ENCODE measurements around the gene SERPINA10. TPM values are rescaled to one million over a fixed set of nuclear protein-coding genes. Genes with fewer than 3 reads are reported as not detected.
"Not testable (repeated sequence)": the region's sequence is repeated elsewhere in the genome, so short reads cannot be mapped to it uniquely, and the experiment has no call there.

SERPINA10 gene
- total RNA-seq, 1 donor from 2014 or later: not detected

GRCh38 chr14:94305620-94306019 is 12.6 kb upstream of the SERPINA10 start:
- no peaks in the 10 kb centered on the region for H3K27me3 ChIP-seq (ENCODE audit: control insufficient read depth, insufficient read depth, low read length)
- no peak for TF ChIP-seq CTCF (IDR thresholded peaks at IDR 0.05; ENCODE audit: insufficient read depth, low read length, severe bottlenecking)
- H3K36me3 ChIP-seq (ENCODE audit: control insufficient read depth, insufficient read depth, low read length): no peaks in the 10 kb centered on the region
- H3K4me3 ChIP-seq (ENCODE audit: low read depth, low read length): no peak overlapping the region
- FAIRE-seq: no peak
- no peak for DNase-seq (ENCODE audit: low read depth)

GRCh38 chr14:94304243-94304642 is 11.2 kb upstream of the SERPINA10 start:
- Histone ChIP-seq H3K27me3 (ENCODE audit: control insufficient read depth, insufficient read depth, low read length) (no peaks in the 10 kb centered on the region), H3K36me3 (ENCODE audit: control insufficient read depth, insufficient read depth, low read length) (no peaks in the 10 kb centered on the region), H3K4me3 (ENCODE audit: low read depth, low read length) (no peak overlapping the region)
- no peak for DNase-seq (ENCODE audit: low read depth)
- FAIRE-seq: no peak
- no peak for TF ChIP-seq CTCF (IDR thresholded peaks at IDR 0.05; ENCODE audit: insufficient read depth, low read length, severe bottlenecking)

- no peak for TF ChIP-seq CTCF (IDR thresholded peaks at IDR 0.05; ENCODE audit: insufficient read depth, low read length, severe bottlenecking)
- H3K4me3 ChIP-seq (ENCODE audit: low read depth, low read length): no peak overlapping the region
- H3K27me3 ChIP-seq (ENCODE audit: control insufficient read depth, insufficient read depth, low read length): no peaks in the 10 kb centered on the region
- H3K36me3 ChIP-seq (ENCODE audit: control insufficient read depth, insufficient read depth, low read length): no peaks in the 10 kb centered on the region
- no peak for FAIRE-seq
- DNase-seq (ENCODE audit: low read depth): no peak
These were observed 10.0 kb upstream of the SERPINA10 start for GRCh38 chr14:94303111-94303510.

- Histone ChIP-seq H3K36me3 (ENCODE audit: control insufficient read depth, insufficient read depth, low read length) (no peaks in the 10 kb centered on the region), H3K4me3 (ENCODE audit: low read depth, low read length) (no peak overlapping the region), H3K27me3 (ENCODE audit: control insufficient read depth, insufficient read depth, low read length) (no peaks in the 10 kb centered on the region)
- no peak for FAIRE-seq
- TF ChIP-seq CTCF (IDR thresholded peaks at IDR 0.05; ENCODE audit: insufficient read depth, low read length, severe bottlenecking): no peak
- no peak for DNase-seq (ENCODE audit: low read depth)
These were observed 5.1 kb upstream of the SERPINA10 start for GRCh38 chr14:94298130-94298529.

GRCh38 chr14:94296181-94296545 is 3.1 kb upstream of the SERPINA10 start:
- not testable (repeated sequence) for FAIRE-seq; H3K27me3 ChIP-seq (ENCODE audit: control insufficient read depth, insufficient read depth, low read length); H3K36me3 ChIP-seq (ENCODE audit: control insufficient read depth, insufficient read depth, low read length); H3K4me3 ChIP-seq (ENCODE audit: low read depth, low read length); DNase-seq (ENCODE audit: low read depth)

GRCh38 chr14:94295360-94296180 is 2.5 kb upstream of the SERPINA10 start:
- no peak for TF ChIP-seq CTCF (IDR thresholded peaks at IDR 0.05; ENCODE audit: insufficient read depth, low read length, severe bottlenecking)
- DNase-seq (ENCODE audit: low read depth) (no peak), FAIRE-seq (peak; percentile 70)
- H3K36me3 ChIP-seq (ENCODE audit: control insufficient read depth, insufficient read depth, low read length): no peaks in the 10 kb centered on the region
- no peaks in the 10 kb centered on the region for H3K27me3 ChIP-seq (ENCODE audit: control insufficient read depth, insufficient read depth, low read length)
- H3K4me3 ChIP-seq (ENCODE audit: low read depth, low read length): no peak overlapping the region

Data from bronchial epithelial cell (primary cell).